DMS79 (cell line): ENCODE measurements around the gene PRKD3.

Experiments
- DNase-seq: peaks from one replicate; lab custom pipeline; 2025; lab: John Stamatoyannopoulos, UW

Gene PRKD3

GRCh38 chr2:37324786-37325624 is at the start of gene PRKD3:
PRKD3 (minus strand) TSS chr2:37324833; CDS start chr2:37316524, 8,309 bp downstream.
- peak; percentile 16 for DNase-seq

DNA sequence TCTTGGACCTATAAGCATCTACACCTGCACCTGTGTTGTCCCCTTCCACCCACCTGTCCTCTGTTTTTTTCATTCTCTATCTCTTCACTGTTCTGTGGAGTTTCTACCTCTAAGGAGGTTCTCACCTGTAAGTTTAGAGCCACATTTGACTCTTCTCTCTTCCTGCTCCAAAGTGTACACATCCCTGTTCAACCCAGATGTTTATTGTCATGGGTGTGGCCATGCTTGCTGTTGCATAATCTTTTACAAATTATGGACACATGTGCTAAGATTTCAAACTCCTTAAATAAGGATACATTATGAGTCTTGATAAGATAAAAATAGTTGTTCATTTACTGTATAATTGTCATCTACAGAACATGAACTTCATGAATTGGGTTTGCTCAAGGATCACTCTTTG is 47.4 kb upstream of the PRKD3 start:
- DNase-seq: no peak

GRCh38 chr2:37370666-37371065 is 46.0 kb upstream of the PRKD3 start:
- DNase-seq: no peak

DNA sequence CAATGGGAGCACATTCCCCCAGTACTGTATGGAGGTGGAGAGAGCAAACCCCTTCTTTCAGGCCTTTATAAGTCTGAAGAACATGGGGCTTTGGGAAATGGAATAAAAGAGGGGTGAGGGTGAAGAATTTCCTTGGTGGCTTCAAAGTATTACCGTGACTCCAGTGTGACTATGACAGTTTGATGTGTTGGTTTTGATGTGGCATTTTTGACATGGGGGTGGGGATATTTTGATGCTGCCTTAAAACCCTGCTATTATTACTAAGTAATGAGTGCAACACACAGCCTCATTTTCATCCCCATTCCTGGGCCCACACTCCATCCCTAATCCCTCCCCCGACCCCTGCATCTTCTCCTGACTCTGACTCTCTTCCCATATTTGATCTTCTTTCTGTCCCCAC is 43.4 kb upstream of the PRKD3 start:
- no peak for DNase-seq

GRCh38 chr2:37367310-37367709 is 42.7 kb upstream of the PRKD3 start:
- DNase-seq: no peak

DNA sequence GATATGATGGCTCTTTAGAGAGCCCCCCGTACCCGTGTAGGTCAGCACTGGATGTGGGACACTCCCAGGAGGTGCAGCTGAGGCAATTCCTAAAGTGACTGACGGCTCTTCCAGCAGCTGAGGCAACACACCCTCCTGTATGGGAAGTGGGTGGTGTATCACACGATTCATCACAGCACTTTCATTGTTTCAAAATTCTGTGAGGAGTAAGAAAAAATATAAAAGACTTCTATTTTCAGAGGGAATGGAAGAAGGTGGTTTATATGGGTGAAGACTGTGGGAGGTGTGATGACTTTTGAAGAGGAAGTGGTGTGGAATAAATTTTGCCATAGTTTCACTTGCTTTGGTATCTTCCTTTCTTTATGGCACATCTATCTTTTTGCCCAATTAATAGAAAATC is 42.1 kb upstream of the PRKD3 start:
- no peak for DNase-seq

DNA sequence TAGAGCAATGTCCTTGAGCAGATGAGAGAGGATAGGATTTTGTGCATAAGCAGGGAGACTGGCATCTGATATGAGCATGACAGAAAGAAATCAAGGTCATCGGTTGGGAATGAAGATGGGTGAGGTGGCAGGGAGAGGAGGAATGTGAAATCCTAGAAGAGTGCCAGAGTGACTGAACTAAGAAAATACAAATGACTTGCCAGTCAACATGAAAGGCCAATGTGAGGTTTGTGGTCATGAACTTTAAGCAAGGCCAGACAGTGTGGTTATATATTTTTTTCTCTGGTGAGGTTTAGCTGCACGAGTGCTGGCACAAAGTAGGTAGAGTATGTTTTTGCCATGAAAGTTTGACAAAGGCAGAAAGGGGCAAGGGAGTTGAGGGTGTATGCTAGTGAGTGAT is 41.0 kb upstream of the PRKD3 start:
- no peak for DNase-seq

GRCh38 chr2:37364351-37364750 is 39.7 kb upstream of the PRKD3 start:
- no peak for DNase-seq

DNA sequence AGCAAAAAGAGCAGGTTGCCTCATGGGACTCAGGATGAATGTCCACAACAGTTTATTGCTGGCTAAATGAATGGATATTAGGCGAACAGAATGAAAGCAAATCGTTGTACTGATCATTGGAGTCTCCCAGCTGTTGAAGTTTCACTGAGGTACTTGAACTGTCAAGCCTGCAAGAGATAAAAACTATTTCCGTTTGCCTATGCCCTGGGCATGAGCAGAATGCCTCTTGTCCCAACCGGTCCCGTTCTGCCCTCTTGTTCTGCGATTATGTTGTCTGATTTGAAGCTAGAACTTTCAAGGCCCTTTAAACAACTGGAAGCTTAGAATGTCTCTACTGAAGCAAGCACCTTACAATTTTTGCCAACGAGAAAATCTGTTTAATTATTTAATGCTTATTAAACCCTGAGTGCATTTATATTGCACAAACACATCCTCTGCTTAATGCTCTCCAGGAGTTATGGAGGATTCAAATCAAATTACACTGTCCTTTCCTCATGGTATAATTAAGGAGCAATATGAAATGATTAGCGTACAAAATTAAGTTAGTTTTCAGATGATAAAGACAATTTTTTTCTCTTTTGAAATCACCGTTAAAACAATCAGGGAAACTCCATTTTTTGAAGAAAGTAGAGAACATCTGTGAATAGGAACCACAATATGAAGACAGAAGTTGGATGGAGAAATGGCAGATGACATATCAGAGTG is 37.5 kb upstream of the PRKD3 start:
- DNase-seq: no peak

DNA sequence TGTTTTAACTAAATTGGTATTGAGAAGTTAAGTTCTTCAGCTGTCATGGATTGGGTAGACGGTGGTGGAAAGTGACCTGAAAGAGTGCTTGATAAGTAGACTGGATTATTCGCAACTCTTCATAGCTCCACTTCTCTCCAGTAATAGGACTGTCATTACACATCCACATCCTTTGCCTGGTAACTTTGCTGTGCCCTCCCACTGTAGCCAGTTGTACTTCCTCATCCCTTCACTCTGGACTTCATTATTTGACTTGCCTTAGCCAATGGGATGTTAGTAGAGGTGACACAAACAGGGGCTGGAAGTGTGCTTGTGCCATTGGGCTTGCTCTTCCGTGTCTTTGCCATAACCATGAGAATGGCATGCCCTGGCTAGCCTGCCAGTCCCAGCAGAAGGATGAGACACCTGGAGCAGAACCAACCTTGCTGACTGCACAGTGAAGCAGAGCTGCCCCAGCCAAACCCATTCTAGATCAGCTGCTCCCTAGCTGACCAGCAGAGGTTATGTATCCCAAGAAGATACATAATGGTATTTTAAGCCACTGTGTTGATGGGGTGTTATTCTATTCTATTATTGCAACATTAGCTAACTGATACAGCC is 36.7 kb upstream of the PRKD3 start:
- no peak for DNase-seq

- DNase-seq: no peak
Observed at GRCh38 chr2:37358466-37358865, 33.8 kb upstream of the PRKD3 start.

- DNase-seq: no peak
Observed at GRCh38 chr2:37357530-37357929, 32.9 kb upstream of the PRKD3 start.

- DNase-seq: no peak
Observed at GRCh38 chr2:37357069-37357468, 32.4 kb upstream of the PRKD3 start.

DNA sequence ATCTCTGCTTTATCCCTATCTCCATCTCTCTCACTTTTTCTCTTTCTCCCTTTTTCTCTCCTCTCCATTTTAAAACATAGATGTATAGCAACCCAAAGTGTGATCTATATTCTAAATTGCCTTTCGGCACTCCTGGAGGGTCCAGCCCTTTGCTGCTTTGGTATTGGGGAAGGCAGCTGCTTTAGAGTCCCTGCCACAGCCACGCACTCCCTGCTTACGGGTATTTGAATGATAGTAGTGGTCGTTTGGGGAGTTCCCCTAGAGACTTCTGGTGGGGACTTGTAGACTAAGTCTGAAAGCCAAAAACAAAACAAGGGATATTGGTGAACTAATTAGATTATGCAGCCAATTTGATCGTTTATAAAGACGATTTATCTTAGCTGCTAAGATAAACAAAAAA is 31.7 kb upstream of the PRKD3 start:
- no peak for DNase-seq

DNA sequence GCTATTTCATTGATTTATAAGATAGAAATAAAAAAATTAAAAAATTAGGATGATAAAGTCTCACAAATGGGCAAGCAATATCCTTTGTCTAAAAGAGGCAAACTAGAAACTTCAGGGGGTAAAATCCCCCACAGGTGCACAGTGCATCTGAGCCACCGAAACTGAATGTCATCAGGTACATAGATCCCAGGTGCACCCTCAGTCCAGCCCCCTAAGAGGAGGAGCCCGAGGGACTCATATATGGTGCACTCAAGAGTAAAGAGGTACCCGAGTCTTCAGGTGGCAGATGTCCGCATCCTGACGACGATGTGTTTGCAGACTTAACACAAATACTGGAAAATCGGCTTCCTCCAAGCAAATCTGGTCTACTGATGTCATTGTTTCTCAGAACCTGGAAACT is 31.1 kb upstream of the PRKD3 start:
- no peak for DNase-seq

DNA sequence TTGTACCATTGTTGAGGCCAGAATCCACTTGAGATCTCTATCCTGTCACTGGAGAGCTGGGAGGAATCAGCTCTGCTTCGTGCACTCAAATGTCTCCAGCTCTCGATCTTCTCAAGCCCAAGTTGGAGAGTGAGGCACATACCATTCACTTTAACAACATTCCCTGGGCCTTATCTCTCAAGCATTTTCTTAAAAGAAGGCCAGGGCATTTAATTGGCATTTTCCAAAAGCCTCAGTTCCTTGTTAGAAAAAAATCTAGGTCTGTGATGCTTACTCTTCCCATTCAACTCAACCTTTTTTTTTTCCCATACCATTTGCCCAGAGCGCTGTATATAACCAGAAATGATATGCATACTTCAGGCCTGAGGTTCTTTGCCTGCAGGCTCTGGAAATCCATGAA is 29.9 kb upstream of the PRKD3 start:
- no peak for DNase-seq

DNA sequence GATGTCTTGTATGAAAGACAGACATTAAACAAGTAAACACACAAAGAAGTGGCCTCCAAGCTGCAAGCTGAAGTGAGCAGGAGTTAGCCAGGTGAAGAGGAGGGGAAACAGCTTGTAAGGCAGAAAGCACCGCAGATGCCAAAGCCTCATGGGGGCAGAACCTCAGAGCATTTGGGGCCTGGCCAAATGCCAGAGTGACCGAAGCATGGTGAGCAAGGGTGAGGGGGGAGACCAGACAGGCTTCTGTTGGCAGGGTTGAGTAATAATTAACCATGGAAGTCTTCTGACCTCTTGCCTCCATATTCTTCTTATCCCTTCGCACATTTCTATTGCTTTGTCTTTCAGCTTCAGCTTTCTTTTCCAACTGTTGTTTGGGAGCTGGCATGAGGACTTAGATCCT is 25.4 kb upstream of the PRKD3 start:
- peak; percentile 80 for DNase-seq

- DNase-seq: peak; percentile 54
Observed at GRCh38 chr2:37349231-37349860, 24.7 kb upstream of the PRKD3 start.

DNA sequence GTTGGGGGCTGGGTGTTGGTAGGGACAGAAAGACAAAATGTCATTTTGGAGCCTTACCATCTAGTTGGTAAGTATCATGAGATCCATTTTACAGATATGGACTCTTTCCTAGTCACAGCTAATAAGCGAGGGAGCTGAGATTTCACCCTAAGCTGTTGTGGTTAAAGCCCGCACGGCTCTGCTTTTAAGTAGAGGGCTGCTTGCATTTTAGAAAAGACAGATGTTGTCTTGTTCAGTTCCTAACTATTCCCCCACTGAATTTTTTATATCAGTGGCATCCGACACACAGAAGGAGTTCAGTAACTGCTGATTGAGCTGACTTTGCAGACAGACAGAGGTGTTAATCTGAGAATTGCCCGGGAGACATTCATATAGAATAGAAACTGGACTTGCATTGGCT is 23.5 kb upstream of the PRKD3 start:
- DNase-seq: no peak

GRCh38 chr2:37344453-37345361 is 20.1 kb upstream of the PRKD3 start, which contains the start of gene QPCT:
QPCT (plus strand) TSS chr2:37344630; CDS start chr2:37344732, 102 bp downstream.
- DNase-seq: peak; percentile 52
